ENCODE measurements around the gene SLC22A17.

Gene SLC22A17

GRCh38 chr14:23381871-23382270 lies 29.2 kb upstream of the SLC22A17 start:
- DNase-seq (ENCODE audit: low read depth): no peak

- no peak for DNase-seq (ENCODE audit: low read depth)
Measured at GRCh38 chr14:23380976-23381375, 28.3 kb upstream of the SLC22A17 start.

GRCh38 chr14:23380197-23380914 lies 27.7 kb upstream of the SLC22A17 start:
- no peak for DNase-seq (ENCODE audit: low read depth)

- DNase-seq (ENCODE audit: low read depth): no peak
Measured at GRCh38 chr14:23379366-23380196, 26.9 kb upstream of the SLC22A17 start.

GRCh38 chr14:23378612-23379220 lies 26.0 kb upstream of the SLC22A17 start:
- no peak for DNase-seq (ENCODE audit: low read depth)

GRCh38 chr14:23377573-23378563 lies 25.2 kb upstream of the SLC22A17 start:
- no peak for DNase-seq (ENCODE audit: low read depth)

GRCh38 chr14:23377198-23377550 lies 24.5 kb upstream of the SLC22A17 start:
- no peak for DNase-seq (ENCODE audit: low read depth)

GRCh38 chr14:23376482-23377197 lies 24.0 kb upstream of the SLC22A17 start, which contains the start of gene CMTM5:
Gene CMTM5, plus strand, starts transcription at chr14:23377046. Its CDS starts 206 bp downstream, at chr14:23377252.
- no peak for DNase-seq (ENCODE audit: low read depth)

GRCh38 chr14:23375527-23376251 lies 23.0 kb upstream of the SLC22A17 start:
- no peak for DNase-seq (ENCODE audit: low read depth)

- DNase-seq (ENCODE audit: low read depth): no peak
Measured at GRCh38 chr14:23373041-23373440, 20.4 kb upstream of the SLC22A17 start.

- no peak for DNase-seq (ENCODE audit: low read depth)
Measured at GRCh38 chr14:23372509-23372908, 19.8 kb upstream of the SLC22A17 start, which contains the start of gene IL25. Gene IL25, plus strand, starts transcription at chr14:23372809.

GRCh38 chr14:23371865-23372264 lies 19.2 kb upstream of the SLC22A17 start:
- DNase-seq (ENCODE audit: low read depth): no peak

GRCh38 chr14:23370221-23370620 lies 17.5 kb upstream of the SLC22A17 start:
- no peak for DNase-seq (ENCODE audit: low read depth)

GRCh38 chr14:23366426-23366921 lies 13.8 kb upstream of the SLC22A17 start:
- DNase-seq (ENCODE audit: low read depth): no peak

GRCh38 chr14:23365732-23366425 lies 13.2 kb upstream of the SLC22A17 start:
- DNase-seq (ENCODE audit: low read depth): no peak

- no peak for DNase-seq (ENCODE audit: low read depth)
Measured at GRCh38 chr14:23365036-23365731, 12.5 kb upstream of the SLC22A17 start, which contains the start of gene EFS. Gene EFS, minus strand, starts transcription at chr14:23365172. Its CDS starts 147 bp downstream, at chr14:23365025.

GRCh38 chr14:23364164-23365035 lies 11.7 kb upstream of the SLC22A17 start:
- DNase-seq (ENCODE audit: low read depth): no peak

- no peak for DNase-seq (ENCODE audit: low read depth)
Measured at GRCh38 chr14:23362200-23362599, 9.5 kb upstream of the SLC22A17 start.
